T-helper 2 cell treated with Interferon-gamma antibody and Interleukin-4, amounts not matched to agents 100 ng/mL and 5 ng/mL, for 36 hours (primary cell): ENCODE data around the gene TUBAL3. TPM values are rescaled to one million over a fixed set of nuclear protein-coding genes. Genes with fewer than 3 reads are reported as not detected.
"Not testable (repeated sequence)": the region's sequence is repeated elsewhere in the genome, so short reads cannot be mapped to it uniquely, and the experiment has no call there.

ENCODE experiments used
- intact Hi-C: fragments of 100-400 bp; cut with micrococcal nuclease; formaldehyde crosslinking; loops from one replicate; pipeline ENCODE4 v1.15.1; 2023
- total RNA-seq: library from RNA; stranded (reverse); gene quantifications from 2 replicates; pipeline ENCODE4 v1.2.3, GENCODE V29; 2022

The TUBAL3 gene
- total RNA-seq, 1 donor from 2014 or later, result not detected

GRCh38 chr10:5385224-5385623 lies 19.4 kb downstream of the TUBAL3 start:
- intact Hi-C loops, result no loop called here

- intact Hi-C loops, result loop anchor here (5.0 kb wide), 1 partner anchor 99 kb away; no protein-coding TSS in a partner anchor
Measured at GRCh38 chr10:5381187-5381586, 23.4 kb downstream of the TUBAL3 start.

GRCh38 chr10:5380395-5380794 lies 24.2 kb downstream of the TUBAL3 start:
- intact Hi-C loops, result loop anchor here (5.0 kb wide), 1 partner anchor 98 kb away; no protein-coding TSS in a partner anchor

GRCh38 chr10:5379202-5379601 lies 25.4 kb downstream of the TUBAL3 start:
- intact Hi-C loops, result not testable (repeated sequence)

GRCh38 chr10:5376450-5376849 lies 28.2 kb downstream of the TUBAL3 start:
- intact Hi-C loops, result no loop called here

GRCh38 chr10:5373891-5374611 lies 30.6 kb downstream of the TUBAL3 start:
- intact Hi-C loops, result no loop called here

- intact Hi-C loops, result no loop called here
Measured at GRCh38 chr10:5373307-5373706, 31.3 kb downstream of the TUBAL3 start.

- intact Hi-C loops, result no loop called here
Measured at GRCh38 chr10:5370493-5371352, 33.9 kb downstream of the TUBAL3 start.

- intact Hi-C loops, result no loop called here
Measured at GRCh38 chr10:5369362-5370158, 35.1 kb downstream of the TUBAL3 start.

GRCh38 chr10:5365928-5366327 lies 38.7 kb downstream of the TUBAL3 start:
- intact Hi-C loops, result no loop called here

- intact Hi-C loops, result no loop called here
Measured at GRCh38 chr10:5364890-5365338, 39.7 kb downstream of the TUBAL3 start, which contains the start of gene UCN3. UCN3 (plus strand) TSS chr10:5364966; CDS start chr10:5373721, 8,755 bp downstream.

GRCh38 chr10:5364374-5364773 lies 40.3 kb downstream of the TUBAL3 start:
- intact Hi-C loops, result no loop called here

- intact Hi-C loops, result no loop called here
Measured at GRCh38 chr10:5362873-5363272, 41.8 kb downstream of the TUBAL3 start.

- intact Hi-C loops, result no loop called here
Measured at GRCh38 chr10:5361966-5362365, 42.7 kb downstream of the TUBAL3 start.

GRCh38 chr10:5360318-5360915 lies 44.2 kb downstream of the TUBAL3 start:
- intact Hi-C loops, result no loop called here

GRCh38 chr10:5356302-5356763 lies 48.3 kb downstream of the TUBAL3 start:
- intact Hi-C loops, result no loop called here

GRCh38 chr10:5355594-5356301 lies 48.9 kb downstream of the TUBAL3 start:
- intact Hi-C loops, result no loop called here

GRCh38 chr10:5354068-5354467 lies 50.6 kb downstream of the TUBAL3 start:
- intact Hi-C loops, result no loop called here

- intact Hi-C loops, result no loop called here
Measured at GRCh38 chr10:5349362-5349761, 55.3 kb downstream of the TUBAL3 start.

- intact Hi-C loops, result no loop called here
Measured at GRCh38 chr10:5346881-5347280, 57.7 kb downstream of the TUBAL3 start.
